HG03460 (cell line): ENCODE results near the gene FLNC.

Experiments used
- ATAC-seq: cut with Tn5 transposase; IDR thresholded peaks from one replicate; pipeline ENCODE4 v1.9.1; 2021; ENCODE audit not compliant: unreplicated experiment

The FLNC gene

DNA sequence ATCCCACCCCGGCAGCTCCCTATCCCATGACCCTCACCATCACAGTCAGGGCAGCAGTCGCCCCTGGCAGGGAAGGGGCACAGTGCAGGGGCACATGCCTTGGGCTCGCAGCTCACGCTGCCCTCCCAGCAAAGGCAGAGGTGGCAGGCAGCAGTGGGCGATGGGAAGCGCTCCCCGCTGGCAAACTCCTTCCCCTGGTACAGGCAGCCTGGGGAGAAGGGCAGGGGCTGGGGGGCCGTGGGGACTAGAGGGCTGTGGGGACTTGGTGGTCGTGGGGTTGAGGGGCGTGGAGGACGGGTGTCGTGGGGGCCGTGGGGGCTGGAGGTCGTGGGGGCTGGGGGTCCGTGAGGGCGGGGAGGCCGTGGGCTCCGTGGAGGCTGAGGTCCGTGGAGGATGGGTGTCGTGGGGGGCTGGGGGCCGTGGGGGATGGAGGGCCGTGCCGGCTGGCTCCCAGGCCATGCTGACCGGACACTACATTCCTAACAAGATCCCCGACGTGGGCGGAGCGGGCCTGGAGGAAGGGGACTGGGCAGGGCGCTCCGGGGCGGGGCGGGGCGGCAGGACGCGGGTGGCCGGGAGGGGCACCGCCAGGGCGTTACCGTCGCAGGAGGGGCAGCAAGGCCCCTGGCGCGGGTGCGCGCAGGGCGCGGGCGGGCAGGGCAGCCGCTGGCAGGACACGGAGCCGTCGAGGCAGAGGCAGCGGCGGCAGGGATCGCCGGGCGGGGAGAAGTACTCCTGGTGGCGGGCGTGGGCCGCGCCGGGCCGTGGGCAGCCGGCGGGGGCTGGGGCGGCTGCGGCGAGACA lies 60.3 kb downstream of the FLNC start:
- ATAC-seq, result no peak

DNA sequence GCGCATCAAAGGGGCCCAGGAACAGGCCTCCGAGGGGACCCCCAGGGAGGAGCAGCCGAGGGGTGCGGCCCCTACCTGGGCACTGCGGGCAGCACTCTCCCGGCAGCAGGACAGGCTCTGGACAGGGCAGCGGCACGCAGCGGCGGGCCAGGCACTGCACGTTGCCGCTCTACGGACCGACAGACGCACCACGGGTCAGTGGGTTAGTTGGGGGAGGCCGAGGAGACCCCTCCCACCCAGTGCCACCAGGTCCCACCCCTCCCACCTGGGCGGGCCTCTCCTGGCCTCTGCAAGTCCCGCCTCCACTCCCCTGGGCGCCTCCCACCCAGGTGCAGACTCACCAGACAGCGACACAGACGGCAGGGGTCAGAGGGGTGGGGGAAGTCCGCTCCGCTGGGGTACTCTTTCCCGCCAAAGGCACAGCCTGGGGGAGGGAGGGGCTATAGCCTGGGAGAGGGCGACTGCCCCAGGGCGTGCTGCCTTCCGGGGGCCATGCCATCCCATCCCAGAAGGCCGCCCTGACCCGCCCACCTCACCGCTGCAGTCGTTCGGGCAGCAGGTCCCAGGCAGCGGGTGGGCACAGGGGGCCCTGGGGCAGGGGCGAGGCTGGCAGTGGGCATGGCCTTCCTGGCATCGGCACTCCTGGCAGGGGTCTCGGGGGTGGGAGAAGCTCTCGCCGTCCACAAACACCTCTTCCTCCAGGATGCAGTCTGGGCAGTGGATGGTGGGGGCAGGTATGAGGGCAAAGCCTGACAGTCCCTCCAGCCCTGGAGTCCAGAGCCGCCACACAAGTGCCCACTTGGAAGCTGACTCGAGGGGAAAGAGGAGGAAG lies 61.1 kb downstream of the FLNC start:
- no peak for ATAC-seq

DNA sequence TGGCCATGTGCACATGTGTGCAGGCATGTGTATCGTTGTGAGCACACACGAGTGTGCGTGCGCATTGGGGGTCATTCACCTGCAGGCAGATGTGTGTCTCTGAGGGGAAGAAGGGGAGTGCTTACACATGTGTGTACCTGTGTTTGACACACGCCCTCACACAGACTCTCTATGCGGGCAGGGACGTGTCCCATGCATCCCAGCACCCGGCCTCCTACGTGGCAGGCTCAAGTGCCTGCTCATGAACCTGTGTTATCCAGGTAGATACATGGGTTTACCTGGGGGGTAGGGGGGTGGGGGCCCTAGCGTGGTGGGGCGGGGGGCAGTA lies 61.7 kb downstream of the FLNC start:
- no peak for ATAC-seq

DNA sequence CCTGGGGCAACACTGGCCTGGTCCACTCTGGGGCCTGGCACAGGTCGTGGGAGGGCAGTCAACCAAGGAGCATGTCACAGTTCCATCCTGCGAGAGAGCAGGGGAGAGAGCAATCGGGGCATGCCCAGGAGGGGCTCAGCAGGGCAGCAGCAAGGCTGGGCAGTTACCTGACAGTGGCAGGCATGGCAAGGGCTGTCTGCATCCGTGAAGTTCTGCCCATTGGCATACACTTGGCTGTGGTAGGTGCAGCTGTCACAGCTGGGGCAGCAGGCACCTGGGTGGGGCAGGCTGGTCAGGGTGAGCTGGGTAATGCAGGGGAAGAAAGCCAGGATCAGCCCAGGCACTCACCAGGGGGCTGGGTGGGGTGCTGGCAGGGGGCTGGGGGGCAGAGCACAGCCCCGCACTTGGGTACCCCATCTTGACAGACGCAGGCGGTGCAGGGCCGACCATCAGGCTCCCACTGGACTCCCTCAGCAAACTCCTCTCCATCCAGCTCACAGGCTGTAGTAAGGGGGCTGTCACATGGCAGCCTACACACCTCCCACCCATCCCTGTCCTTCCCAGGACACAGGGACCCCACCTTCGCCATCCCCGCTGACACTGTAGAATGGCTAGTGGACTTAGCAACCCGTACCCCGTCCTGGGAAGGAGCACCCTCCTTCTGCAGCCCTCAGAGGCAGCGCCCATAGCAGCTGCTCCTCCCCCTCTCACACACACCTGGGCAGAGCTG lies 62.5 kb downstream of the FLNC start:
- ATAC-seq, result no peak

DNA sequence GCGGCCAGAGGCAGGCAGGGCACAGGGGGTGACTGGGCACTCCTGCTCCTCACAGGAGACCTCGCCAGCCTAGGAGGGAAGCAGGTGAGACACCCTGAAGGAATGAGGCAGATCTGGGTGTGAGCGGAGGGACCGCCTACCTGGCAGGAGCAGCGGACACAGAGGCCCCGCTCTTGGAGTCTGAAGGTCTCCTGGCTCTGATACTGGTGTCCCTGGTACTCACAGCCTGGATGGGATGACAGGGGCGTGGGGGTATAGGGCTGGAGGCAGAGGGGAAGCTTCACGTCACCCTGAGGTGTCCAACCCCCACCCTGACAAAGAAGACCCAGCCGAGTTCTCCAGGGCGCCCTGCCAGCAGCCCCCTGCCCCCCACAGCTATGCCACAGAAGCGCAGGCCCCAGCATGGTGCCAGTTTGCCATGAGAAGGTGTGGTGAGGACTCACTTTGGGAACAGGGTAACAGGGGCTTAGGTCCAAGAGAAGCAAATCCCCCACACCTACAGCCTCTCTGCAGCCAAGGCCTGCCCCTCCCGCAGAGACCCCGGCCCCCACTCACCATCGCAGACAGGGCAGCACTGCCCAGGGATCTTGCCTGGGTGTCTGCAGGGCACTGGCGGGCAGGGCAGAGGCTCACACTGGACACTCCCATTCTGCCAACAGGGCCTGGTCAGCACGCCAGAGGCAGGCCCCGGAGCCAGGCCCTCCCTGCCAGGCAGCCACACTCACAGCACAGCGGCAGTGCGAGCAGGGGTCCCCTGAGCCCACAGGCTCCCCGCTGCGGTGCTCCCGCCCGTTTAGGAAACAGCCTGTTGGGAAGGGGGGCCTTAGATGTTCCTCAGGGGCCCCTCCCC lies 63.3 kb downstream of the FLNC start:
- ATAC-seq, result no peak

DNA sequence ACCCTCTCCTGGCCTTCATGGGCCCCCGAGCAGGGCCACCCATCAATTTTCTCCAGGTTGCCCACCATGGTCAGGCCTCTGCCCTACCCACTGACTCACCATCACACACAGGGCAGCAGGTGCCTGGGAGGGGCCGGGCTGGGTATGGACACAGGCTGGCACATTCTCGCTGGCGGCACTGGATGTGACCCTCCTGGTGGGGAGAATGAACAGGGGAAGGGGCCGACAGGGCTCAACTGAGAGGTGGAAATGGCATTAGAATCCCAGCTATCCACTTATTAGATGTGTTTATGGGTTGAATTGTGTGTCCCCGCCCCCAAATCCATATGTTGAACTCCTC lies 63.9 kb downstream of the FLNC start:
- no peak for ATAC-seq

DNA sequence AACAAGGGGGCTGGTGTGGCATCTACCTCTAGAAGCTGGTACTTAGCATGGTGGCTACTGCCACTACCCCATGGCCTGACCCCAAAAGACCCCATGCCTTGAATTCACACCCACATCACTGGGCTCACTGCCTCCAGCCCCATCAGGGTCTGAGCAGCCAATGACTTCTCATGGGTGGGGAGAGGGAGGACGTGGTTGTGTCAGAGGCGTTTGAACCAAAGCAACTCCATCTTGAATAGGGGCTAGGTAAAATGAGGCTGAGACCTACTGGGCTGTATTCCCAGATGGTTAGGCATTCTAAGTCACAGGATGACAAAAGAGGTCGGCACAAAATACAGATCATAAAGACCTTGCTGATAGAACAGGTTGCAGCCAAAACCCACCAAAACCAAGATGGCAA lies 65.1 kb downstream of the FLNC start:
- no peak for ATAC-seq

DNA sequence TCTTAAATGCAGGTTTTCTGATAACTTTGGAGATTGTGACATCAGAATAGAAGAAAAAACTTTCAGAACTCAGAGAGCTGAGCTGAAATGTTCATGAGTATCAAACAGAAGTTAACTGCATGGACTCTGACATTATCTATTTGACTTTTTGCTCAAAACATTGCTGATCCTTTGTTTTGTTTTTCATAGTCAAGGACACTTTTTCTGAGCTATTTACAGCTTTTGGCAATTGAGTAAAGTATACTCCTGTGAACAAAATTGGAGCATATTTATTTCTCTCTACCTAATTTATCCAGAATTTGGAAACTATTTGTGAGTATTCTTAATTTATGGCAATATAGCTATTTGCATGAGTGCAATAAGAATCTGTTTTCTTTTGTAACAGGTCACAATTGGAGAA lies 69.2 kb downstream of the FLNC start:
- ATAC-seq, result no peak

DNA sequence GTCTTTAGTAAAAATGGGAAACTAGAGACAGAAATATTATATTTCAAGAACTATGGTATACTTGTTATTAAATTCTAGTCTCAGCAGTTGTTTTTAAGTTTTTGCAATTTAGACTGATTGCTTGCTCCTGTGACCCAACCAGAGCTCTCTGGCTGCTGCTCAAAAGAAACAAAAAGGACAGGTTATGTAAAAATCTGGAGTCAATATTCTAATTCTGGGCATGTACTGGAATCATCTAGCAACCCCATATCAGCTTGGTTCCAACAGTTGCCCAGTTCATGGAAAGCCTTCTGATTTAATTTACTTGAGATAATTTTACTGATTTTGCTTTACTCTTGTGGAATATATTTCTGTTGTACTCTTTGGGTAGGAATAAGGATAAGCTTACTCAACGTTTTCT lies 70.0 kb downstream of the FLNC start:
- ATAC-seq, result no peak

DNA sequence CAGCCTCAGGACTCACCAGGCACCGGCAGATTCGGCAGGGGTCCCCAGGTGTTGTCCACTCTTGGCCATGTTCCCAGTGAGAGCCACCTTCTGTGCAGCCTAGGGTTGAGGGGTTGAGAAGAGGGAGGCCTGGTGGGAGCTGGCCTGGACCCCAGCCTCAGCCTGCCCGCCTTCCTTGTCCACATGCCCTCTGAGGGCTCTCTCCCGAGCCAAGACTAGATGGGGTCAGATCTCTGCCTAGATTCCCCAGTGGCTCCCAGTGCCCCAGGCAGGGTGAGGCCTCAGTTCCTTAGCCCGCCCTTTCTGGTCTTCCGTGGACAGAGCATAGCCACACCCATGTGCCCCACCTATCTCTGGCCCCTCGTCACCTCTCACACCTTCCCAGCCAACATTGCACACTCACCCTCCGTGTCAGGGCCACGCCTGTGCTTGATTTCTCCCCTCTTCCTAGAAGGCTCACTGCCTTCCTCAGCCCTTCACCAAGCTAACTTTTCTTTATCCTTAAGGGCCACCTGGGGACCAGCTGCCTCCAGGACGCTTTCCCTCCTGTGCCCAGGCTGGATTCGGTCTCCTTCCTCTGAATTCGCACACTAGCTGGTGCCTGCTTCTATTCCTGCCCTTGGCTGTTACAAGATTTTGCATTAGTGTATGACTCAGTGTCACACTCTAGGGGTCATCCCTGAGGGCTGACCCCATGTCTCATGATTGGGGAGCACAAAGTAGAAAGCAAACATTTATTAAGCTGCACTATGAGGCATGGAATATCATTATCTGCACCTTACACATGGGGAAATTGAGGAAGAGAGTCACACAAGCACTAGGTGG lies 72.8 kb downstream of the FLNC start:
- no peak for ATAC-seq

DNA sequence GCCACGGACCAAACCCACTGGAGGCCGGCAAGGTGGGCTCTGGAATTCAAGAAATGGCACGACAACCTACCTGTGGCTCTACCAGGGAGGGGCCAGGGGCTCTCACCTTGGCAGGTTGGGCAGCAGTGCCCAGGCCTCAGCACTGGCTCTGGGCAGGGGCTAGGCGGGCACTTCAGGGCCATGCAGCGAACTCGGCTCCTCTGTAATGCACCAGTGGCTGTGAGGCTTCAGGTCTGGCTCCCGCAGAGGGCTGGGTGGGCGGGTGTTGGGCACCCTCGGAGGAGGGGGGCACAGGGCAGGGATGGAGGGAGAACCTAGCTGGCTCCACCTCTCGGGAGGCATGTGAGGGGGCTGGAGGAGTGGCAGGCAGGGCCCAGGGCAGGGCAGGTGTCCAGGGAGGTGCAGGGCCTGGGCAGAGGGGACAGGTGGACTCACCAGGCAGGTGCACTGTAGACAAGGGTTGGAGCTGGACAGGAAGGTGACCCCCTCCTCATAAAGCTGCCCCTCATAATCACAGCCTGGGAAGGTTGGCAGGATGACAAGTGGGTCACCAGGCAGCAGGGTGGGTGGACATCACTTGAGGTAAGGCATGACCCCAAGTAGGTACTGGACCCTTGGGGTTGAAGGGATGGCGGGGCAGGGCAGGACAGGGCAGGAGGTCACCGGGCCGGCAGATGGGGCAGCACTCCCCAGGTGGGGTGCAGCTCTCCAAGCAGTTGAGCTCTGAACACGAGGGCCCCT lies 73.6 kb downstream of the FLNC start:
- ATAC-seq, result no peak

DNA sequence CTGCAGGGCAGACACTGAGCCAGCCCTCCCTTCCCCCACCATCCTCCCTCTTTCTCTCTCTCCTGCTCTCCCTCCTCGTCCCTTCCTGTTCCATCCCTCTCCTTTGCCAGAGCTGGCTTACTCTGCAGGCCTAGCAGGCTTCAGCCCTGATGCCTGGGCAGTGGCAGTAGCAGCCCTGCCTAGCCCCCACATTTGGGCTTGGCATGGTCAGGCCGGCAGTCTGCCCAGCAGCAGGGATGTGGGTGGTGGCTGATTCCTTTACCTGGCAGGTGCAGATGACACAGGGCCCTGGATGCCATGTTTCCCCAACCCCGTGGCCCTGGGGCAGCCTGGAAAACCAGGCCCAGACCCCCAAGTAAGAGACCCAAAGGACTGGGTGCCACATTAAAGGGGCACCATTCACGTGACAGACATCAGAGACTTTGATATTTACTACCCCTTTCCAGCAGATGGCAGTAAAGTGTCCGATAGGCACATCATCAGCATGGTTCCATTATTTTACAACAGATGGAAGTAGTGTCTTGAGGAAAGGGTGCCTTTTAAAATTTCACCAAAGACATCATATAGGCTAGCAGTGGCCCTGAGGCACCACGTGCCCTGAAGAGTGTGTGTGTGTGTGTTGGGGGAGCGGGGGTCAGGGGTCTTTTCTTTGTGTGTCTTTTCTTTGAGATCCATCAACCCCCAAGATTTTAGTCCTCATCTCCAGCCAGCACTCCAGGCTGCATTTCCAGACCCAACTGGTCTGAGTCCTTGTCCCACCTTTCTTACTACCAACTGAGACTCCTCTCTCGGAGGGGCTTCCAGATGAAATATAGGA lies 74.4 kb downstream of the FLNC start:
- ATAC-seq, result peak; percentile 62

DNA sequence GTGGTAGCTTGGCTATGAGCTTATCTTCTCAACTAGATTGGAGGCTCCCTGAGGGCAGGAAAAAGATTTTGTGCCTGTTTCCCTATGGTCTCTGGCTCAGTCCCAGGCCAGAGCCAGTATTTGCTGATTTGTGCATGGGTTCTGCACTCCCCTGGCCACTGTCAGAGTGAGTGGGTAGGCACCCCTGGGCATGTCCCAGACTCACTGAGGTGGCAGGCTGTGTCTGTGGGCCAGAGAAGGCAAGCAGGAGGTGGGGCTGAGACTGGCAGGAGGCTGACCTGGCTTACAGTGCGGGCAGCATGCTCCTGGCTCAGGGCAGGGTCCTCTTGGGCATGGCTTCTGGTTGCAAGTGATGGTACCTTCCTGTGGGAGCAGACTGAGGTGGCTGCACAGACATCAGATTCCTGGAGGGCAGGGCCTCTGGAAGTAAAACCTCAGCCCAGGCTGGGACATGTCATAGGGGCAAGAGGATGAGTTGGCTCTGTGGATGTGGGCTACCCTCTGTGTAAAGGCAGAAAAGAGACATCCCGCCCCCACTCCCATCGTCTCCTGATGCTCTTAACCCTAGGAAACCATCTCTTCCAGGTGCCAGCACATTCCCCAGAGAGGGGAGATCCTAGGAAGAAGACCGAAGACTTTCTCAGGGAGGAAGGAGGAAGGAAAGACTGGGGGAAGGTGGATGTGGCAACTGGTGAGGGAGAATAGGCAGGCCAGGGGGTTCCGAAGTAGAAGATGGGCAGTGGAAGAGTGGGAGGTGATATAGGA lies 76.0 kb downstream of the FLNC start:
- ATAC-seq, result no peak

DNA sequence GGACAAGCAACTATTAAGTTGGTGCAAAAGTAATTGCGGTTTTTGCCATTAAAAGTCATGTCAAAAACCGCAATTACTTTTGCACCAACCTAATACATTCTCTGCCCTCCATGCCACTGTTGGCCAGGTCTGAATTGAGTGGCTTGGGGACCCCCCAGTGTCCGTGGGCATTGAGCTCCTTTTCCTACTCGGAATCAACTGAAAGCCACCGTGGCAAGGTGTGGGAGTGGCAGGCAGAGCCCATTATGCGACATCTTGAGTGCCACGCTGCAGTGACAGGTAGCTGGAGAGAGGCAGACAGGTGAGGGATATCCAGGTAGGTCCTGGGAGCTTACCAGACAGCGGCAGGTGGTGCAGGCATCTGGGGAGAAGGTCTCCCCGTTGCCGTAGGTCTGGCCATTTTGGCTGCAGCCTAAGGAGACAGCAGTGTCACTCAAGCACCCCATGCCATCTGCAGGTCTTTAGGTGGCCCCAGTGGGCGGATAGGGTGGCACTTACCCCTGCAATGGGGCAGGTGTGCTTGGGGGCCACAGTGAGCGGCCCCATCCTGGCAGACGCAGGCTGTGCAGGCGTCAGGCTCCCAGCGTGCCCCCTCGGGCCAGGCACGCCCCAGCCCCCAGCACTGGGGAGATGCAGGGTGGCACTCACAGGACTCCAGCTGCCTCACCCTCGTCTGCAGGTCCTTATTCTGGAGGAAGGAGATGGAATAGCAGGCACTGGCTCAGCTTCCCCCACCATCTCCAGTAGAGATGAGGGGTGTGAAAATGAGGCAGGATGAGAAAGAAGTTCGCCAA lies 76.8 kb downstream of the FLNC start:
- no peak for ATAC-seq
